GM12878 (cell line): ENCODE results near the gene IL1RAPL1. TPM values are rescaled to one million over a fixed set of nuclear protein-coding genes. Genes with fewer than 3 reads are reported as not detected.

Experiments
- ATAC-seq: fragments of 200-7000 bp; cut with Tn5 transposase; 3 replicates; pipeline ENCODE4 v1.9.1; 2020; ENCODE audit warnings: mild to moderate bottlenecking, moderate library complexity
- BruUV-seq: library from RNA; stranded (reverse); fragments of 400-500 nt; replicated peaks from 2 replicates; lab custom pipeline; 2021; lab: Mats Ljungman, UMichigan
- CTCF ChIA-PET: fragments of 300-600 bp; sonication (Branson Sonifier 250); formaldehyde crosslinking; extraction: SDS; loops from one replicate; lab custom pipeline; 2021; ENCODE audit warnings: inconsistent platforms; lab: Yijun Ruan, JAX
- POLR2A ChIA-PET: fragments of 350-600 bp; formaldehyde crosslinking; extraction: SDS; loops from one replicate; lab custom pipeline; 2021; ENCODE audit warnings: inconsistent platforms; lab: Charles Lee
- RAD21 ChIA-PET: fragments of 300-600 bp; sonication (Branson Sonifier 250); formaldehyde crosslinking; loops from one replicate; lab custom pipeline; 2023; ENCODE audit warnings: antibody characterized with exemption; ENCODE audit not compliant: unreplicated experiment; lab: Charles Lee
- SMC1A ChIA-PET: fragments of 300-600 bp; sonication (Branson Sonifier 250); formaldehyde crosslinking; loops from one replicate; lab custom pipeline; 2023; ENCODE audit not compliant: unreplicated experiment, uncharacterized antibody; lab: Charles Lee
- DNase-seq: peaks from one replicate; pipeline ENCODE4 v3.0.0-alpha.2; 2011; ENCODE audit warnings: low read depth, low spot score
- FAIRE-seq: peaks from 3 replicates; lab custom pipeline; 2011; peaks lifted over from hg19 to GRCh38; lab: Jason Lieb, UNC
- H2AFZ ChIP-seq: 2 replicates; pipeline ENCODE4 v1.6.0; 2011; ENCODE audit warnings: low read depth, low read length, control low read depth; ENCODE audit not compliant: control insufficient read depth
- H3K27ac ChIP-seq: 2 replicates; pipeline ENCODE4 v1.5.1; 2011; ENCODE audit warnings: control low read depth; ENCODE audit not compliant: control insufficient read depth, insufficient read depth
- H3K27me3 ChIP-seq, 2 experiments: replicated peaks in 1 of 2; 2 replicates each; pipeline versions ENCODE4 v1.6.0 to v1.6.1; 2011; ENCODE audit warnings: low read length in 1 of 2; ENCODE audit not compliant: control insufficient read depth in 2 of 2, insufficient read depth in 2 of 2
- H3K36me3 ChIP-seq, 2 experiments: 2 replicates each; pipeline ENCODE4 v1.5.1; 2011; ENCODE audit warnings: low read length in 1 of 2; ENCODE audit not compliant: control insufficient read depth in 2 of 2, insufficient read depth in 2 of 2
- H3K4me1 ChIP-seq: 2 replicates; pipeline ENCODE4 v1.6.1; 2011; ENCODE audit warnings: mild to moderate bottlenecking, low read length, moderate library complexity, mixed read lengths; ENCODE audit not compliant: control insufficient read depth, insufficient read depth
- H3K4me2 ChIP-seq: 2 replicates; pipeline ENCODE4 v1.6.0; 2011; ENCODE audit warnings: control low read depth; ENCODE audit not compliant: control insufficient read depth, insufficient read depth
- H3K4me3 ChIP-seq: fragments of 200-600 bp; sonication (generic); 2 replicates; pipeline ENCODE4 v1.5.1; 2016
- H3K79me2 ChIP-seq: 2 replicates; pipeline ENCODE4 v1.6.0; 2011; ENCODE audit warnings: low read length; ENCODE audit not compliant: control insufficient read depth, insufficient read depth
- H3K9ac ChIP-seq: 2 replicates; pipeline ENCODE4 v1.8.0; 2011; ENCODE audit warnings: low read length, control low read depth, mixed read lengths; ENCODE audit not compliant: control insufficient read depth, insufficient read depth
- H3K9me3 ChIP-seq: replicated peaks from 3 replicates; pipeline ENCODE4 v1.5.1; 2011; ENCODE audit warnings: mild to moderate bottlenecking, low read length; ENCODE audit not compliant: control insufficient read depth, insufficient read depth
- H4K20me1 ChIP-seq: 2 replicates; pipeline ENCODE4 v1.6.0; 2011; ENCODE audit not compliant: control insufficient read depth, insufficient read depth
- BACH1 ChIP-seq: fragments of 450-650 bp; IDR thresholded peaks from 2 replicates; pipeline ENCODE4 v1.6.1; 2017; ENCODE audit warnings: mild to moderate bottlenecking, borderline replicate concordance
- ETV6 ChIP-seq, 2 experiments: fragments of 450-650 bp in 1 of 2; IDR thresholded peaks in 1 of 2; conservative IDR thresholded peaks in 1 of 2; 2 replicates each; pipeline ENCODE4 v1.6.1; 2014; ENCODE audit warnings: antibody characterized with exemption in 1 of 2, borderline replicate concordance in 1 of 2, low read depth in 1 of 2, mild to moderate bottlenecking in 1 of 2, moderate library complexity in 1 of 2
- FOXM1 ChIP-seq: IDR thresholded peaks from 2 replicates; pipeline ENCODE4 v1.6.1; 2012; ENCODE audit warnings: low read depth, mild to moderate bottlenecking, inconsistent platforms, low read length, moderate library complexity
- HDAC2 ChIP-seq: fragments of 200-600 bp; sonication (generic); IDR thresholded peaks from 2 replicates; pipeline ENCODE4 v1.6.1; 2017
- NFXL1 ChIP-seq: fragments of 450-650 bp; IDR thresholded peaks from 2 replicates; pipeline ENCODE4 v1.6.1; 2017; ENCODE audit warnings: antibody characterized with exemption, mild to moderate bottlenecking, borderline replicate concordance
- ZZZ3 ChIP-seq: IDR thresholded peaks from 2 replicates; pipeline ENCODE4 v1.6.1; 2011; ENCODE audit warnings: low read depth; ENCODE audit not compliant: control insufficient read depth, insufficient read length
- WGBS: methylation state at CpG from one replicate; pipeline ENCODE4 v1.1.6; 2016; ENCODE audit warnings: low lambda C conversion rate; ENCODE audit not compliant: insufficient replicate concordance, insufficient coverage; ENCODE audit errors: missing lambda C conversion rate; 5-methylcytosine and 5-hydroxymethylcytosine counted together
- in situ Hi-C: fragments of 300-500 bp; cut with MboI; formaldehyde crosslinking; loops from 9 replicates; pipeline ENCODE4 v1.14.3; 2018; ENCODE audit warnings: mixed read lengths
- intact Hi-C: fragments of 100-400 bp; cut with micrococcal nuclease; formaldehyde crosslinking; loops from one replicate; pipeline ENCODE4 v1.14.2; 2022; ENCODE audit not compliant: unreplicated experiment
- polyA plus RNA-seq, 11 experiments: library from polyadenylated mRNA; depleted of rRNA in 4 of 11; unstranded in 6 of 11; stranded (reverse) in 5 of 11; fragments of >200 nt; fragmentation: Nextera tagmentation in 4 of 11; fragmentation: Illumina TruSeq in 1 of 11; extraction: Ambion mirVana in 4 of 11; extraction: Trizol in 1 of 11; gene quantifications; 1 replicate in 1 of 11; 2 replicates in 10 of 11; pipeline versions ENCODE4 v1.2.1 to v1.2.3, GENCODE V29; 2011 to 2016; ENCODE audit warnings: inconsistent platforms in 2 of 11, missing spikeins in 2 of 11, low read depth in 1 of 11
- total RNA-seq, 4 experiments: library from RNA; depleted of rRNA in 3 of 4; stranded (reverse); fragments of >200 nt in 3 of 4; fragmentation: Illumina TruSeq in 1 of 4; extraction: Trizol in 1 of 4; gene quantifications; 2 replicates each; pipeline versions ENCODE4 v1.2.1 to v1.2.3, GENCODE V29; 2013 to 2021
- TF ChIP-seq, protein P1 (sequence below): IDR thresholded peaks from 2 replicates; pipeline ENCODE4 v1.6.1; 2012; ENCODE audit warnings: low read depth, low read length, improper control_type of control experiment
- TF ChIP-seq, protein P2 (sequence below): IDR thresholded peaks from 2 replicates; pipeline ENCODE4 v1.6.1; 2011; ENCODE audit warnings: low read depth, mild to moderate bottlenecking, low read length, moderate library complexity, borderline replicate concordance; ENCODE audit errors: extremely low read depth

The IL1RAPL1 gene
- total and polyA plus RNA-seq, 10 of the 15 experiments (the other 5 are each of a cell fraction or from before 2014, with no cell fraction given) = not detected

- 0% methylated on average over 2 of the region's 2 CpGs for WGBS
- RAD21 ChIA-PET = no interaction called here
- DNase-seq (no peak), ATAC-seq (no peak), FAIRE-seq (no peak)
- Histone ChIP-seq H3K27ac (no peak overlapping the region), H3K27me3 (no peaks in the 10 kb centered on the region; a peak in 1 of 4 replicates), H3K4me3 (no peak overlapping the region), H4K20me1 (no peaks in the 10 kb centered on the region), H2AFZ (no peak overlapping the region), H3K36me3 (no peaks in the 10 kb centered on the region), H3K4me1 (no peaks in the 10 kb centered on the region), H3K9me3 (no peaks in the 10 kb centered on the region), H3K9ac (no peak overlapping the region), H3K79me2 (no peaks in the 10 kb centered on the region), H3K4me2 (no peak overlapping the region)
- intact Hi-C loops = no loop called here
- TF ChIP-seq ETV6 (conservative IDR thresholded peaks at IDR 0.05 in 1 of 2, IDR thresholded peaks at IDR 0.05 in 1 of 2; ENCODE audit: borderline replicate concordance in 1 of 2, low read depth in 1 of 2) = no peak
- TF ChIP-seq, protein P1, sequence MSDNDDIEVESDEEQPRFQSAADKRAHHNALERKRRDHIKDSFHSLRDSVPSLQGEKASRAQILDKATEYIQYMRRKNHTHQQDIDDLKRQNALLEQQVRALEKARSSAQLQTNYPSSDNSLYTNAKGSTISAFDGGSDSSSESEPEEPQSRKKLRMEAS = no peak
- no peak for TF ChIP-seq FOXM1
- no peak for TF ChIP-seq ZZZ3
- TF ChIP-seq BACH1 = no peak
- TF ChIP-seq, protein P2, sequence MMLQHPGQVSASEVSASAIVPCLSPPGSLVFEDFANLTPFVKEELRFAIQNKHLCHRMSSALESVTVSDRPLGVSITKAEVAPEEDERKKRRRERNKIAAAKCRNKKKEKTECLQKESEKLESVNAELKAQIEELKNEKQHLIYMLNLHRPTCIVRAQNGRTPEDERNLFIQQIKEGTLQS = no peak
- no peak for TF ChIP-seq NFXL1
- no peak for TF ChIP-seq HDAC2
- in situ Hi-C loops = no loop called here
- POLR2A ChIA-PET = no interaction called here
- CTCF ChIA-PET = no interaction called here
- SMC1A ChIA-PET = interaction anchor here (0.7 to 1.8 kb wide), 3 partner anchors 11 to 66 kb away, joined by 3 to 4 read pairs (median 3); no protein-coding TSS in a partner anchor
- no TSS peak for BruUV-seq
These were observed 38.0 kb downstream of the IL1RAPL1 start for GRCh38 chrX:28625223-28625622.
